Measurements from ENCODE around the gene CARD16. TPM values are rescaled to one million over a fixed set of nuclear protein-coding genes. Genes with fewer than 3 reads are reported as not detected.

Gene CARD16
- total RNA-seq, 1 experiment from 2014 or later: not detected

GRCh38 chr11:105045676-105046296 is 651 bp upstream of the CARD16 start:
- Mint-ChIP-seq H3K27me3 (ENCODE audit: low read depth) (no peaks in the 10 kb centered on the region), H3K9me3 (no peaks in the 10 kb centered on the region), H3K4me1 (0 out of 2 replicates have a peak, but pooled peaks cover 3% of the 10 kb centered on the region), H3K27ac (no peak overlapping the region), H3K36me3 (no peaks in the 10 kb centered on the region), H3K4me3 (no peak overlapping the region)
- ChIA-PET POLR2A (no interaction called here), CTCF (no interaction called here)
- no peak for DNase-seq (ENCODE audit: low spot score)
- TF ChIP-seq ZNF512 (CRISPR knock-in tag; IDR thresholded peaks at IDR 0.05; ENCODE audit: borderline replicate concordance) (no peak), GABPB1 (CRISPR knock-in tag; IDR thresholded peaks at IDR 0.05) (peak; percentile 20; the same call in 1 of the 2 replicates)
- ATAC-seq: no peak

GRCh38 chr11:105042178-105042577 is 3.0 kb downstream of the CARD16 start:
- Mint-ChIP-seq H3K27me3 (ENCODE audit: low read depth) (no peaks in the 10 kb centered on the region), H3K36me3 (no peaks in the 10 kb centered on the region), H3K9me3 (peaks cover 15% of the 10 kb centered on the region), H3K27ac (no peak overlapping the region), H3K4me3 (no peak overlapping the region), H3K4me1 (0 out of 2 replicates have a peak, but pooled peaks cover 3% of the 10 kb centered on the region)
- ChIA-PET POLR2A (no interaction called here), CTCF (no interaction called here)
- no peak for TF ChIP-seq NFATC4 (CRISPR knock-in tag; IDR thresholded peaks at IDR 0.05)
- TF ChIP-seq KAT7 (CRISPR knock-in tag; IDR thresholded peaks at IDR 0.05; ENCODE audit: borderline replicate concordance): no peak
- no peak for TF ChIP-seq TEAD4 (CRISPR knock-in tag; IDR thresholded peaks at IDR 0.05)
- TF ChIP-seq HMGXB4 (CRISPR knock-in tag; IDR thresholded peaks at IDR 0.05): no peak
- no peak for TF ChIP-seq E2F4 (CRISPR knock-in tag; IDR thresholded peaks at IDR 0.05; ENCODE audit: borderline replicate concordance, low read depth)
- TF ChIP-seq USF2 (CRISPR knock-in tag; IDR thresholded peaks at IDR 0.05): no peak
- no peak for TF ChIP-seq ZNF281 (CRISPR knock-in tag; IDR thresholded peaks at IDR 0.05)
- no peak for TF ChIP-seq PRRX2 (CRISPR knock-in tag; IDR thresholded peaks at IDR 0.05)
- TF ChIP-seq ESRRA (CRISPR knock-in tag; IDR thresholded peaks at IDR 0.05; ENCODE audit: borderline replicate concordance): no peak
- TF ChIP-seq CDX4 (CRISPR knock-in tag; IDR thresholded peaks at IDR 0.05; ENCODE audit: borderline replicate concordance): no peak
- no peak for TF ChIP-seq IRF2 (CRISPR knock-in tag; IDR thresholded peaks at IDR 0.05; ENCODE audit: borderline replicate concordance, low read depth)
- no peak for TF ChIP-seq ZNF396 (CRISPR knock-in tag; IDR thresholded peaks at IDR 0.05; ENCODE audit: borderline replicate concordance)
- TF ChIP-seq SMAD3 (CRISPR knock-in tag; IDR thresholded peaks at IDR 0.05; ENCODE audit: borderline replicate concordance): no peak
- no peak for DNase-seq (ENCODE audit: low spot score)
- ATAC-seq: no peak
